ENCODE measurements around the gene CDH8.

DNA sequence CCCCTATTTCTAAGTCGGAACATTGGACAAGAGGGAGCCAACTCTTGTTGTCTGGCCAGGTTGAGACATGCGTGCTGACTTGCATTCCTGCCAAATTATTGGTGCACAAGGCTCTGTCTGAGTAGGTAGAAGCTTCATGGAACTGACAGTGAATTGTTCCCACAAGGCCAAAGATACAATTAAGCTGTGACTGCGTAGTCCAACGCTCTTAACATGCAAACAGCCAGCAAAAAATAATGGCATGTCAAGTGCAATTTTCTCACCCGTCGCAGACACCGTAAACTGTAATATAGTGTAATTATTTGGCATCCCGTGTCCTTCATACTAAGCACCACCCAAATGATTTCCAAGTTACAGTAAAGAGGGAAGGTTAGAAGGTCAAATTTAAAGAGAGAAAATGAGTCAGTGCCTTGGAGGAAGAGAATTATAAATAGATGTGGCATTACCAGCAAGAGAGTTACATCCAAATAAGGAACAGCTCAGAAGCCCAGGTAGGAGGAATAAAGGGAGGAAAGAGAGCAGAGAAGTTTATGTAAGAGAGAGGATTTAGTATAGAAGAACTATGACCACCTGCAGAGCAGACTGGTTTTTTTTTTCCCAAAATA lies 21.8 kb downstream of the CDH8 start:
- TF ChIP-seq, protein P1, sequence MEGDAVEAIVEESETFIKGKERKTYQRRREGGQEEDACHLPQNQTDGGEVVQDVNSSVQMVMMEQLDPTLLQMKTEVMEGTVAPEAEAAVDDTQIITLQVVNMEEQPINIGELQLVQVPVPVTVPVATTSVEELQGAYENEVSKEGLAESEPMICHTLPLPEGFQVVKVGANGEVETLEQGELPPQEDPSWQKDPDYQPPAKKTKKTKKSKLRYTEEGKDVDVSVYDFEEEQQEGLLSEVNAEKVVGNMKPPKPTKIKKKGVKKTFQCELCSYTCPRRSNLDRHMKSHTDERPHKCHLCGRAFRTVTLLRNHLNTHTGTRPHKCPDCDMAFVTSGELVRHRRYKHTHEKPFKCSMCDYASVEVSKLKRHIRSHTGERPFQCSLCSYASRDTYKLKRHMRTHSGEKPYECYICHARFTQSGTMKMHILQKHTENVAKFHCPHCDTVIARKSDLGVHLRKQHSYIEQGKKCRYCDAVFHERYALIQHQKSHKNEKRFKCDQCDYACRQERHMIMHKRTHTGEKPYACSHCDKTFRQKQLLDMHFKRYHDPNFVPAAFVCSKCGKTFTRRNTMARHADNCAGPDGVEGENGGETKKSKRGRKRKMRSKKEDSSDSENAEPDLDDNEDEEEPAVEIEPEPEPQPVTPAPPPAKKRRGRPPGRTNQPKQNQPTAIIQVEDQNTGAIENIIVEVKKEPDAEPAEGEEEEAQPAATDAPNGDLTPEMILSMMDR (IDR thresholded peaks at IDR 0.05), result no peak
- TF ChIP-seq EP300 (IDR thresholded peaks at IDR 0.05) (no peak), POLR2A (IDR thresholded peaks at IDR 0.05) (no peak), POLR2AphosphoS5 (IDR thresholded peaks at IDR 0.05) (no peak)

Measured in gastroesophageal sphincter (tissue), 3 donors.